GM21515 (cell line): Measurements from ENCODE around the gene RARS1.

Experiments
- ATAC-seq: cut with Tn5 transposase; IDR thresholded peaks from one replicate; pipeline ENCODE4 v1.9.1; 2021; ENCODE audit not compliant: unreplicated experiment

Gene RARS1

GRCh38 chr5:168486136-168486879 lies at the start of gene RARS1:
Gene RARS1 (plus strand): TSS chr5:168486471. CDS start chr5:168486499, 28 bp downstream.
- ATAC-seq = peak; percentile 94

GRCh38 chr5:168438349-168438748 lies 47.9 kb upstream of the RARS1 start:
- no peak for ATAC-seq

- ATAC-seq = no peak
Measured at GRCh38 chr5:168443533-168443932, 42.7 kb upstream of the RARS1 start.

DNA sequence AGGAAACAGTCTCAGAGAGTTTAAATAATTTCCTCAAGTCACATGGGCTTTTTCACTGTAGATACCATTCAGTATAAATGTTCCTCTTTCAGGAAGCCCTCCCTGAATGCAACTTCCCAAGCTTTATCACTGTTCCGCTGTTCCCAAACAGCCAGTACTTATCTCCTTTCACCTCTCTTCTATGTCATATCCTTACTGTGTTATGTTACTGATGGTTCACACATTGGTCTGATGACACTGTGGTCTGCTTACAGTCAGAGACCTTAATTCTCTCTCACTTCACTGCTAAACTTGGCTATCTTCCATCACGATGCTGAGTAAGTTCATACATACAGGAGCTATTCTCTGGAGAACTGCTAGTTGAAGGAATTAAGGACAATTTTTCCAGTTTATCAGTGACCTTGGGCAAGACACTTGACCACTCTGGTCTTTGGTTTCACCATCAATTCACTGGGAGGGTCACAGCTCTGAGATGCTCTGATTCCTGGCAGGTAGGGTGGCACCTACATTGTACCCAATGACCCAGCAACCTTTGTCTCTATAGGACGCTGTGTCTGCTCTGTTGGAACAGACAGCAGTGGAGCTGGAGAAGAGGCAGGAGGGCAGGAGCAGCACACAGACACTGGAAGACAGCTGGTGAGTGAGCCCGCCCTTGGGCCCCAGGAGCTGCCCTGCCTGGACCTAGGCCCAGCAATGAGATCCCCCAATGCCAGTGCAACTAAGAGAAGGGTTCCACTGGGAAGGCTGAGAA lies 42.1 kb upstream of the RARS1 start:
- ATAC-seq = no peak

DNA sequence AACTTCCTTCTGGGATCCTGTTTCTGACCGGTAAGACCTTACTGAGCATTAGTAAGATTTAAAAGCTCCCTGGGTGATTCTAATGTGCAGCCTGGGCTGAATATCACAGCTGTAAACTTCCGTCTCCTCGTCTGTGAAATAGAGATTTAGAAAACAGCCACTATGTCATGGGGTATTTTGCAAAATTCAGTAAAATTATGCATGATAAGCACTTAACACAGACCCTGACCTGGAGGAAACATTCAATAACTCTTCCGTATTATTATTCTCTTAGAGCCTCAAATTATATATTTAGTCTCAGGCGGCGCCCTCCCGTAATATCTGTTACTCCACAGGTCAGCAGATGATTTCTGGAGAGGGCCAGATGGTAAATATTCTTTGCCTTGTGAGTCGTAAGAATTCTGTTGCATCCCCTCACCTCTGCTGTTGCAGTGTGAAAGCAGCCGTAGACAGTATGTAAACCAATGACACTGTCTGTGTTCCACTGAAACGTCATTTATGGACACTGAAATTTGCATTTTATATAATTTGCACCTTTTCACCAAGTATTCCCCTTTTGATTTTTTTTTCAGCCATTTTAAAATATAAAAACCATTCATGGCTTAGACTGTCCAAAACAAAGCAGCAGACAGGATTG lies 39.2 kb upstream of the RARS1 start:
- no peak for ATAC-seq

GRCh38 chr5:168447808-168448207 lies 38.5 kb upstream of the RARS1 start:
- ATAC-seq = no peak

GRCh38 chr5:168449166-168449565 lies 37.1 kb upstream of the RARS1 start:
- no peak for ATAC-seq

- no peak for ATAC-seq
Measured at GRCh38 chr5:168451565-168451964, 34.7 kb upstream of the RARS1 start.

DNA sequence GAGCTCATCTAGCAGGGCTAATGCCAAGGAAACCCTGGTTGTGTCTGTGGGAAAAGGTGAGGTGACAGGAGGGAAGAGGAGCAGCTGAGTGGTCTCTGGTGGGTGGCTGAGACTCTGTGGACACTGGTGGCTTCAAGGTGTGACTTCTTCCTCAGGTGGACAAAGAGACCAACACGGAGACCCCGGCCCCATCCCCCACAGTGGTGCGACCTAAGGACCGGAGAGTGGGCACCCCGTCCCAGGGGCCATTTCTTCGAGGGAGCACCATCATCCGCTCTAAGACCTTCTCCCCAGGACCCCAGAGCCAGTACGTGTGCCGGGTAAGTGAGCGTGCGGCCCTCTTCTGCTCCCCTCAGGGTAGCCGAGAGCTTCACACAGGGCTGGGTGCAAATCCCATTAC lies 31.1 kb upstream of the RARS1 start:
- ATAC-seq = no peak

- ATAC-seq = no peak
Measured at GRCh38 chr5:168457542-168457941, 28.7 kb upstream of the RARS1 start.

DNA sequence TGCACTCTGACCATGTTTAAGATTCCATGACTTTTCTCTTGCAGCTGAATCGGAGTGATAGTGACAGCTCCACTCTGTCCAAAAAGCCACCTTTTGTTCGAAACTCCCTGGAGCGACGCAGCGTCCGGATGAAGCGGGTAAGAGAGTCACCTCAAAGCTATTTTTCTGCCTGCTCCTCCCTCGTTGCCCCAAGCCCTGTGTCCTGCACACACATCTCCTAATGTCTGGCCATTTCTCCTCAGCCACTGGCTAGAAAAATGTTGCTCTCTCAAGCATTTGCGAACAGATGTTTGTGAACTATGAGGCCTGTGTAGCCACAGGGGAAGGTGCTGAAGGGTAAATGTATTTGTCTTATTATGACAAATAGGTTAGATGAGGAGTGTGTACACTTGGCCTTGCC lies 25.7 kb upstream of the RARS1 start:
- ATAC-seq = no peak

- ATAC-seq = no peak
Measured at GRCh38 chr5:168463081-168463480, 23.2 kb upstream of the RARS1 start.

DNA sequence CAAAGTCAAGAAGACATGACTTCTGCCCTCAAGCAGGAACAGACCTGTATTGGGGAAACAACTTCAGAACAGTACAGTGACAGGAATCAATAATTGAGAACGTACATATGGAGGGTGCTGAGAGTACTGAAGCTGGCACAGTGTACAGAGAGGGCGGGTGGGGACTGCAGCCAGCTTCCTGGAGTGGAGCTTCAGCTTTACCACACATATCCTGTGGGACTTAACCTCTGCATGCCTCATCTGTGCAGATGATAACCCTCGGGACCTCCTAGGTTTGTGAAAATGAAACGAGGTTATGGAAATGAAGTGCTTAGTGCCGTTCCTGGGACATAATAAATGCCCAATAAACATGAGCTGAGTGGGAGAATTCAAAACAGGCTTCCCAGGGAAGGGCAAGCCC lies 22.1 kb upstream of the RARS1 start:
- ATAC-seq = no peak

- ATAC-seq = no peak
Measured at GRCh38 chr5:168464641-168465040, 21.6 kb upstream of the RARS1 start.

- no peak for ATAC-seq
Measured at GRCh38 chr5:168467755-168468330, 18.4 kb upstream of the RARS1 start.

DNA sequence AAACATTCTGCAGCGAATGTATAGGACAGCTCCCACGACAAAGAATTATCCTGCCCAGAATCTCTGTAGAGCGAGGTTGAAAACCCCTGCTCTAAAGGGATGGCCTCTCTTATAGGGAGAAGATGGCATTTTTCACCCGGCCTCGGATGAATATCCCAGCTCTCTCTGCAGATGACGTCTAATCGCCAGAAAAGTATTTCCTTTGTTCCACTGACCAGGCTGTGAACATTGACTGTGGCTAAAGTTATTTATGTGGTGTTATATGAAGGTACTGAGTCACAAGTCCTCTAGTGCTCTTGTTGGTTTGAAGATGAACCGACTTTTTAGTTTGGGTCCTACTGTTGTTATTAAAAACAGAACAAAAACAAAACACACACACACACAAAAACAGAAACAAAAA lies 17.4 kb upstream of the RARS1 start:
- no peak for ATAC-seq

GRCh38 chr5:168469816-168470215 lies 16.5 kb upstream of the RARS1 start:
- ATAC-seq = no peak

- no peak for ATAC-seq
Measured at GRCh38 chr5:168471785-168472184, 14.5 kb upstream of the RARS1 start.

GRCh38 chr5:168472329-168472728 lies 13.9 kb upstream of the RARS1 start:
- ATAC-seq = no peak

- ATAC-seq = no peak
Measured at GRCh38 chr5:168474319-168474718, 12.0 kb upstream of the RARS1 start.

DNA sequence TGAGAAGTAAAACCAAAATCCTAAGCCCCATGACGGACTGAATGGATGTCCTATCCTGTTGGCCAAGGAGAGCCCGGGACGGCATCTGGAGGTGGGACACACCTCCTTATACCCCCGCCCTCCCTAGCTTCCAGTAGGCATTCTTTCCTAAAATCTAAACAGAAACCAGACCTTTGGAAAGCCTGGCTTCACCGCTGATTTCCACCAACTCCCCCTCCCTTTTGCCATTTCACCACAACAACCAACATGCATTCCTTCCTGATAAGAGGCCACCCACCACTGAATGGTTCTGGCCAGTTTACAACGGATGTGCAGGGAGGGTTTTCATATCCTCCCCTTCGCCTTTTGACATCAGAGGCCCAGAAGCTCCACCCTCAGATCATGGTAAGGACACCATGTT lies 9.2 kb upstream of the RARS1 start:
- ATAC-seq = no peak

GRCh38 chr5:168479166-168479565 lies 7.1 kb upstream of the RARS1 start:
- ATAC-seq = no peak
